IPS-15b (cell line): ENCODE data around the gene MRPL20.
"Not testable (repeated sequence)": the region's sequence is repeated elsewhere in the genome, so short reads cannot be mapped to it uniquely, and the experiment has no call there.

Experiments used
- H3K27me3 ChIP-seq: one replicate; pipeline ENCODE4 v1.6.1; 2013; ENCODE audit warnings: low read length; ENCODE audit not compliant: control insufficient read depth, insufficient read depth
- H3K36me3 ChIP-seq: one replicate; pipeline ENCODE4 v1.6.1; 2013; ENCODE audit warnings: low read length; ENCODE audit not compliant: control insufficient read depth, insufficient read depth
- H3K4me1 ChIP-seq: one replicate; pipeline ENCODE4 v1.6.1; 2013; ENCODE audit warnings: mild to moderate bottlenecking, low read length; ENCODE audit not compliant: control insufficient read depth, insufficient read depth
- H3K4me3 ChIP-seq: one replicate; pipeline ENCODE4 v1.5.1; 2013; ENCODE audit warnings: low read depth, low read length
- H3K9ac ChIP-seq: one replicate; pipeline ENCODE4 v1.6.1; 2013; ENCODE audit warnings: low read depth, mild to moderate bottlenecking, low read length
- H3K9me3 ChIP-seq: one replicate; pipeline ENCODE4 v1.6.1; 2013; ENCODE audit warnings: mild to moderate bottlenecking, low read length; ENCODE audit not compliant: control insufficient read depth, insufficient read depth

The MRPL20 gene

DNA sequence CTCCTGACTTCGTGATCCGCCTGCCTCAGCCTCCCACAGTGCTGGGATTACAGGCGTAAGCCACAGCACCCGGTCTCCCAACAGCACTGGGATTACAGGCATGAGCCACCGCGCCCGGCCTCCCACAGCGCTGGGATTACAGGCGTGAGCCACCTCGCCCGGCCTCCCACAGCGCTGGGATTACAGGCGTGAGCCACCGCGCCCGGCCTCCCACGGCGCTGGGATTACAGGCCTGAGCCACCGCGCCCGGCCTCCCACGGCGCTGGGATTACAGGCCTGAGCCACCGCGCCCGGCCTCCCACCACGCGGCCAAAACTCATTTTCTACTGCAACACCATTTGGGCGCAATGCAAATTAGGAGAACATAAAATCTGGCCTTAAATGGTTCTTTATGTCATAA, 21.8 kb downstream of the MRPL20 start:
- H3K9me3 ChIP-seq, H3K27me3 ChIP-seq, H3K4me3 ChIP-seq, H3K9ac ChIP-seq, H3K4me1 ChIP-seq: not testable (repeated sequence)
- peaks cover 46% of the 10 kb centered on the region for H3K36me3 ChIP-seq

DNA sequence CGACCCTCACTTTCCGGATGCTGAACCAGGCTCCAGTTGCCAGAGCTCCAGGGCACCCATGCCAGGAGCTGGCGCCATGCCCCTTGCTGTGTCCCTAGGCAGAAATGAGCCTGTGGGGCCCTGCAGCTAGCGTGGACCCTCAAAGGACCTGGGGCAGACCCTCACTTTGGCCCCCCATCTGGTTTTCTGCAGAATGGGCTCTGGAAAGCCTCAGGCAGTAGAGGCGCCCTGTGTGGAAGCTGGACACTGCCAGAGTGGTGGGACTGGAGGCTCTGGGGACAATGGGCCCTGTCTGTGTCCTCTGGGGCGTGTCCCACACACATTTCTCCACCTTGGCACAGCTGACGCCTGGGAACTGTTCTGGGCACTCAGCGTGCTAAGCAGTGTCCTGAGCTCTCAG, 25.8 kb downstream of the MRPL20 start:
- Histone ChIP-seq H3K36me3 (peaks cover 11% of the 10 kb centered on the region), H3K27me3 (no peaks in the 10 kb centered on the region), H3K9ac (no peak overlapping the region)

DNA sequence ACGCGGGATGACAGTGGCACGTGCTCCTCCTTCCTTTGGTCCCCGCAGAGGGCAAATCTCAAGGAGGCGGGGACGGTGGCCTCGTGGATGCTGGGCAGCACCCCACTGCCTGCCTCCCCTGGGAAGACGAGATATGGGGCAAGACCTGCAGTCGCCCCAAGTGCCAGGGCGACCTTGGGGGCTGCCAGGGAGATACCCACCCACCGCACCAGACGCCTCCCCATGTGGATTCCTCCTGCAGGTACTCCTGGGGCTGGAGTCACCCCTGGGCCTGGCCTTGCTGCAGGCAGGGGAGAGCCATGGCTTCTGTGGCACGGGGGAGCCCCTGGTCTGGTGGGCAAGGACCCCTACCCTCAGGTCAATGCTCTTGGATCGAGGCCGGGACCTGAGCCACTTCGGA, 26.2 kb downstream of the MRPL20 start:
- Histone ChIP-seq H3K9me3 (no peaks in the 10 kb centered on the region), H3K4me1 (no peaks in the 10 kb centered on the region), H3K36me3 (peaks cover 7% of the 10 kb centered on the region), H3K9ac (no peak overlapping the region), H3K4me3 (no peak overlapping the region), H3K27me3 (no peaks in the 10 kb centered on the region)

More for the DNA sequence above, 25.8 kb downstream of the MRPL20 start:
- H3K4me1 ChIP-seq: no peaks in the 10 kb centered on the region
- H3K9me3 ChIP-seq: no peaks in the 10 kb centered on the region
- no peak overlapping the region for H3K4me3 ChIP-seq

DNA sequence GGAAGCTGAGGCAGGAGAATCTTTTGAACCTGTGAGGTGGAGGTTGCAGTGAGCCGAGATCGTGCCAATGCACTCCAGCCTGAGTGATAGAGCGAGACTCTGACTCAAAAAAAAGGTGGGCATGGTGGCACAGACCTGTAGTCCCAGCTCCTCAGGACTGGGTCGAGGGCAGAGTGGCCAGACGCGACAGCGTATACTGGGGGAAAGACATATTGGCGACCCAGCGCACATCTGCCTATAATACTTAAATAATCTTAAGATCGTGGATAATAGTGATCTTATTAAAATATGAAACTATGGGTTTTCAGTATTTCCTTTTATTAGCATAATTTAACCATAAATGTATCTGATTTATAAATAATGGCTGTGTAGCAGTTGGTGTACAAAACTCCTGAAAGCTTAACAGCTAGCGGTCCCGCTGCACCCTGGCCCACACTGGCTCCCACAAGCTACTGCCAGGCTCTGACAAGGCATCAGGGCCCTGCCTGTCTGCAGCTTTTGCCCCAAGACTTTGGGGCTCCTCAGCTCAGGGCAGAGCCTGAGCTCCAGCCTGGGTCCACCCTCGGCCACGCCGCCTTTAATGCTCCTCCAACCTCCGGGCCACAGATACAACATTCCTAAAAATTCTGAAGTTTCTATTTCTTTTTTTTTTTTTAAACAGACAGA, 29.4 kb downstream of the MRPL20 start:
- no peaks in the 10 kb centered on the region for H3K9me3 ChIP-seq

DNA sequence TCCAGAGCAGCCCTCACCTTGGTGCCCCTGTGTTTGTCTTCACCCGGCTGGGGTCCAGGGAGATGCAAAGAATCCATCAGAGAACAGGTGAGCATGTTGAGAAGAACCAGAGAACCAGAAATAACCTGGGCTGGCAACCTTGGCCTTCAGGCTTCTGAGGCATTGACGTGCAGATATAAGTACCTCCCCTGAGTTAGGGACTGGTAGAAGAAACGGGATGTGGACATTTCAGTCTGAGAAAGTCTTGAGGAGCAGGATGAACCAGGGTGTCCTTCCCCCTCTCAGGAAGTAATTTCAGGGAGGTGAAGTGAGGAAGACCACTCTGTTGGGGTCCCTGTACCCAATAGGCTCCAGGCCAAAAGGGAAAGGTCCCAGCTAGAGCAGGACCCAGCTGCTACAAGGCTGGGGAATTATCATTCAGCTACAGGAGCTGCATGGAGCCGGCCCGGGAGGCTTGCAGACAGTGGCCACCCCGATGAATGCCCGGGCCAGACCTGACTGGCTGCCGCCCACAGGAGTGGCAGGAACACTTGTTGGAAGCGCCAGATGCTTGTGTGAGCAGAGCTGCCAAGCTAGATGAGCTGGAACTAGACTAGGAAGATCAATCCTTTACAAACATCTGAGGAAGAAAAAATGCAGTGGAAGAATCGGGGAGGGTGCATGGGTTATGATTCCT, 30.4 kb downstream of the MRPL20 start:
- Histone ChIP-seq H3K9me3 (no peaks in the 10 kb centered on the region), H3K27me3 (no peaks in the 10 kb centered on the region), H3K4me3 (peak overlapping the region; percentile 91), H3K36me3 (peaks cover 15% of the 10 kb centered on the region), H3K9ac (no peak overlapping the region), H3K4me1 (peaks cover 3% of the 10 kb centered on the region)

More for the DNA sequence above, 29.4 kb downstream of the MRPL20 start:
- Histone ChIP-seq H3K4me3 (no peak overlapping the region), H3K36me3 (peaks cover 12% of the 10 kb centered on the region), H3K9ac (no peak overlapping the region), H3K27me3 (no peaks in the 10 kb centered on the region), H3K4me1 (peaks cover 3% of the 10 kb centered on the region)

DNA sequence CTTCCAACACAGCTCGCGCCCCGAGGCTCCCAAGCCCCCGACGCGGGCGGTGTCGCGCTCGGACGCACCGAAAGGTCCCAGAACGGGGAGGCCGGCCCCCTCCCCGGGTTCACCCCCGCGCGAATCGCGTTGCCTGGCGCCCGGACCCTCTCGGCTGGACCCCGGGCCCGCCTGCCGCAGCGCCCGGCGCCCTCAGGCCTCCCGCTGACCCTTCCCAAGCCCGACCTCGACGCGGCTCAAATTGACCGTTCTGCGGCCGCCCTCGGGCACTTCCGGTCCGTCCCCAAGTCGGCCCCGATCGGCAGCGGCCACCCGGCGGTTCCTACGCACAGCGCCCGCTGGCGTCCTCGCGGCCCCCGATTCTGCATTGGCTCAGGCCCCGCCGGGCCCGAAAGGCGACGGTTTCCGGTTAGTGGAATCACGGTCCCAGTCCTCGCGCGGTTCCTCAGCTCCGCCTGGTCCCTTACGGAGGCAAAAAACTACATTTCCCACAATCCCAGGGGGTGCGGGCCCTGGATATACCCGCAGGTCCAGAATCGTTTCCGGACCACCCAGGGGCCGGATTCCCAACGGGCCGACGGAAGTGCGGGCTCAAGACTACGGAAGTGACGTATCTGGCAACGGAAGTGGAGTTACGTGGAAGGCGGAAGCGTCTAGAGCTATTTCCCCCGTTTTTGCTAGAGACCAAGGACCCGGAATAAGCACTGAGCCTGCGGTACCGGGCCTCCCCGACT, 32.0 kb downstream of the MRPL20 start, which contains the start of gene AURKAIP1:
Gene AURKAIP1 (minus strand): TSS at position 279 of the 734 bp plus-strand sequence. CDS start 451 bp downstream, outside the sequence.
- Histone ChIP-seq H3K27me3 (no peaks in the 10 kb centered on the region), H3K9ac (peak within 1 kb of the TSS; percentile 81), H3K9me3 (no peaks in the 10 kb centered on the region), H3K36me3 (peaks cover 12% of the 10 kb centered on the region), H3K4me3 (peak within 1 kb of the TSS; percentile 91), H3K4me1 (peaks cover 3% of the 10 kb centered on the region)

DNA sequence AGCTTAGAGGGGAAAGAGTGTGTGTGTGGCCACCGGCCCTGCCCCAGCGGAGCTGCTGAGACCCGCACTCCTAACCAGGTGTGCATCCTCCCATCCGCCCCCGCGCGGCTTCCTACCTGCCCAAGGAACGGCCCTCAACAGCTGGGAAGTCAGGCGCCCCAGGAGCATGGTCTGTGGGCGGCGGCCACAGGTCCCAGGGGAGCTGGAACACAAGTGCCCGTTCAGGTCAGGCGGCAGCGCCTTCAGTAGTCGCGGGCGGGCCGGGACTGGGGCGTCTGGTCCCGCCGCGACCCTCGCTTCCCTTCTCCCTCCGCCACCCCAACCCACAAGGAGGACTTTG, 32.5 kb downstream of the MRPL20 start:
- no peaks in the 10 kb centered on the region for H3K9me3 ChIP-seq
- peak overlapping the region; percentile 81 for H3K9ac ChIP-seq

DNA sequence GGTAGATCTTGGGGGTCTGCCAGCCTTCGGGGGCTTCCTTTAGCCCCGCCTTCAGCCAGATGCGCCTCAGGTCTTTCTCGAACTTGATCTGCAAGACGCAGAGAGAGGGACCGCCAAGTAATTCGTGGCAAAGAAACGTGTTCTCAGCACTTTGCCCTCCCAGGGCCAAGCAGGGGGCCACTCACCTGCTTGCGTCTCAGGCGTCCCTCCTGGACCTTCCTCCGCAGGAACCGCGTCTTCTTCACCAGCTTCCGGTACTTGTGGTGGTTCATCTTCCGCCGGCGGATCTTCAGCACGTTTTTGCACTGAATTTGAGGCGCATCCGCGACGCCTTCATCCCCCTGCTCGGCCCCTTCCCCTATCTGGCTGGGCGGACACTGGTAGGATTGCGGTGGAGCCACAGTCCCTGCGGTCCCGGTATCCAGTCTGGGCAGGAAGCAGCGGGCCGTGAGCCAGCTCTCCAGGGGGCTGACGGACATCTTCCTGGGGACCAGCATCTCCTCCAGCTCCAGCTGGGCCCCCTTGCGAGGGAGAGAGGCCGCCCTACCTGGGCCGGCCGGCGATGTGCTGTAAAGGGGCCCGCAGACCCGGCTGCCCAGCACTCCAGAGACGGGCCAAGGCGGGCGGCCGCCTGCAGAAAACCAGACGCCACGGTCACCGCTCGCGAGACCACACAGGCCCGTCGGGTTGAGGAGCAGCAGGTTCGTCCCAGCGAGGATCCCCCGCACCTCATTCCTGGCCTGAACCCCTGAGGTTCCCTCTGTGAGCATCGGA, 33.1 kb downstream of the MRPL20 start:
- Histone ChIP-seq H3K36me3 (peaks cover 12% of the 10 kb centered on the region), H3K4me1 (peaks cover 3% of the 10 kb centered on the region), H3K27me3 (no peaks in the 10 kb centered on the region)

More for the DNA sequence above, 32.5 kb downstream of the MRPL20 start:
- peaks cover 3% of the 10 kb centered on the region for H3K4me1 ChIP-seq
- no peaks in the 10 kb centered on the region for H3K27me3 ChIP-seq
- peak overlapping the region; percentile 91 for H3K4me3 ChIP-seq
- peaks cover 12% of the 10 kb centered on the region for H3K36me3 ChIP-seq

DNA sequence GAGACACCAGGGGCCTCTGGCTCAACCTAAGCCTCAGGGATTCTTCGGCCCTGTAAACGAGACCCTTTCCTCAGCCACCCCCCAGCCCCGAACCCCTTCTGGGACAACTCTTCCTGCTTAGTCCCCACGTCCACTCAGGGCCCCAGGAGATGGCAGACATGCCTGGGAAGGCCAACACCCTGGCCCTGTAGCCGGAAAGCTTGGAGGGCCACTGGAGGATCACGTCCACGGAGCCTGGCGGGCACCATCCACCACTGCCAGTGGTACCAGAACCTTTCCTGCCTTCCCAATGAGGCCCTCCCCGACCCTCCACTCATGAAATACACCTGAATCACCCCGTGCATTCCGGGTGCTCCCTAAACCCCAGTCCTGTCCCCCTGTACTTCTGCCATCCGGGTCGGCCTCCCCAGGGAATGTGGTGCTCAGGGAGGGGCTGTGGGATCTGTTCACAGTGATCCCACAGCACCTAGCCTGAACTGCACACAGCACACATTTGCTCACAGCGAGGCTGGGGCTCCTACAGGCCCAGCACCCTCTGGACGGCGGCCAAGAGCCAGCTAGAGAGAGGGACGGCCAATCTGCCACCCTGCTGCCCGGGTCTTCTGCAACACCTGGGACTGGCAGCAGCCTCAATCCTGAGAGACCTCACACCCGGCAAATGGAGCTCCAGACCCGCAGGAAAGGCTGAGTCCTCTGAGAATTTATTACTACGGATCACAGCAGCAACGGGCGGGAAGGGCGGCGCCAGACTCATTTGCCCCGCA, 33.9 kb downstream of the MRPL20 start:
- Histone ChIP-seq H3K4me3 (no peak overlapping the region), H3K9ac (no peak overlapping the region), H3K9me3 (no peaks in the 10 kb centered on the region), H3K4me1 (peaks cover 3% of the 10 kb centered on the region), H3K27me3 (no peaks in the 10 kb centered on the region), H3K36me3 (peaks cover 12% of the 10 kb centered on the region)

More for the DNA sequence above, 33.1 kb downstream of the MRPL20 start:
- H3K9me3 ChIP-seq: no peaks in the 10 kb centered on the region
- peak overlapping the region; percentile 81 for H3K9ac ChIP-seq
- H3K4me3 ChIP-seq: peak overlapping the region; percentile 91

DNA sequence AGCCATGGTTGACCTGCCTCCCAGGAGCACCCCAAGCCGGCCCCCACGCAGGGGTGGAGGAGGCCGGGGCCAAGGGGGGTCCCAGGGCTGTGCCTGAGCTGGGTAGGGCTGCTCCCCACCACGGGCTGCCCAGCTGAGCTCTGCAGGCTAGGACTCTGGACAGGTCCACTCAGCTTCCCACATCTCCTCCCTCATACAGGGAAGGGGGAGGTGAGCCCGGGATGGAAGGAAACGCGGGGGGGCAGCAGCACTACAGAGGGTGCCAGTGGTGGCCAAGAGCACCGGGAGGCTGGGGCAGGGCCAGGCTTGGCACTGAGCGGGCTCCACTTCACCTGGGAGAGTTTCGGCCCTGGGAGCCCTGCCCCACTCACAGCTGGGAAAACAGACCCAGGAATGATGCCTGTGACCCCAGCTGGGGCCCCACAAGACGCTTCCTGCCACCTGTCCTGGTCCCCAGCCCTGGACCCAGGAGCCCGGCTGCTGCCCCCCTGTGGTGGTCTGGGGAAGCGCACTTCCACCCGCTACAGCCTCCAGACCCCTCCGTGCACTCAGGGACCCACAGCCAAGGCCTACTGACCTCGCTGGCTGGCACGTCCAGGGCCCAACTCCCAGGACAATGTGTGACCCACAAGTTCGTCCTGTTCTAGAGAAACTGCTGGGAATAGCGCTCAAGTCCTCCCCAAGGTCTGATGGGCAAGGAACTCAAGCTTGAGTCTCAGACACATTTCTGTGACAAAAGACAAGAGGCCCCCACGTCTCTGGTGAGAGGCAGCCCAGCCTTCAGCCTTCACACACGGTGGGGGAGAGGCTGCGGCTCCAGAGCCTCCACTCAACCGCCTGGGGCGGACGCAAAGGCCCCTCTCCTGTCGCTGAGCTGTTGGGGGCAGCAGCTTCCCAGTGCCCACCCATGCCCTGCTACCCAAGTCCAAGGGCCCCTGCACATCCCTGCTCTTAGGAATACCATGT, 35.1 kb downstream of the MRPL20 start:
- Histone ChIP-seq H3K9me3 (peaks cover 5% of the 10 kb centered on the region), H3K4me1 (peaks cover 3% of the 10 kb centered on the region), H3K9ac (no peak overlapping the region), H3K27me3 (no peaks in the 10 kb centered on the region), H3K4me3 (peak overlapping the region; percentile 18), H3K36me3 (peaks cover 12% of the 10 kb centered on the region)
